ENCODE data around the gene CLUH.
A peak's percentile ranks its signal among the peaks of the same experiment; 100 is the strongest.

Gene CLUH

GRCh38 chr17:2724784-2725164 is 13.2 kb upstream of the CLUH start:
- peak; percentile 36 for TF ChIP-seq CTCF (IDR thresholded peaks at IDR 0.05)

GRCh38 chr17:2723997-2724783 is 12.6 kb upstream of the CLUH start:
- TF ChIP-seq CTCF (IDR thresholded peaks at IDR 0.05): no peak

GRCh38 chr17:2723505-2723996 is 12.0 kb upstream of the CLUH start:
- no peak for TF ChIP-seq CTCF (IDR thresholded peaks at IDR 0.05)

DNA sequence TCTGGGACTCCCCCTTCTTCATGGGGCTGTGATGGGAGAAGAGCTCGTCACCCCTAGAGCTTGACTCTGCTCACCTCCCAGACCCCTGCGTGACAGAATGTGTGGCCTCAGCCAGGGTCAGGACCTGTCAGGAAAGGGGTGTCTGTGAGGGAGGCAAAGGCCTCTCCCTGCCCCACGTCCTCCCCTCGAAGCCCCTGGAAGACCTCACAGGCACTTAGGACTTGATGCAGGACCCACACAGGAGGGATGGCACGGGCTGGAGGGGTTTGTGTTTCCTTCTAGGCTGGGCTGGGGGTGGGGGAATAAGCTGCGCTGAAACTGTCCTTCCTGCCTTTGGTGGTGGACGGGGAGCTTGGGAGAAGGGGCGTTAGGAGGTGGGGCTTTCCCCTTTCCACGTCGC is 11.0 kb upstream of the CLUH start:
- TF ChIP-seq CTCF (IDR thresholded peaks at IDR 0.05): no peak

DNA sequence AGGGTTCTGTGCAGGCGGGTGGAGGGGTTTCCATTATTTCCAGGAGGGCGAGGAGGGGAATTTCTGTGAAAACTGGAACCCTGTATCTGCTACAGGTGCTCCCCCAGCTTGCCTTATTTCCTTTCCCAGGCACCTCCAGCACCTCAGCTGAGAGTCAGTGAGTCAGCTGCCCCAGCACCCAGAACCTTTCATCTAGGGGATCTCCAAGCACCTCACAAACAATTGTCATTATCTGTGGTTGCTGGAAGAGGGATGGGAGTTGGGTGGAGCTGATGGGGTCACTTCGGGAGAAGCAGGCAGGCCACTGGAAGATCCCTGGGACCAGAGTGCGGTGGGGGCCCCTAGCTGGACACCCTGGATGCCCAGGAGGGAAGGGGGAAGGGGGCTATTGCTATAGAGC is 10.0 kb upstream of the CLUH start:
- no peak for TF ChIP-seq CTCF (IDR thresholded peaks at IDR 0.05)

GRCh38 chr17:2719861-2720260 is 8.3 kb upstream of the CLUH start:
- no peak for TF ChIP-seq CTCF (IDR thresholded peaks at IDR 0.05)

DNA sequence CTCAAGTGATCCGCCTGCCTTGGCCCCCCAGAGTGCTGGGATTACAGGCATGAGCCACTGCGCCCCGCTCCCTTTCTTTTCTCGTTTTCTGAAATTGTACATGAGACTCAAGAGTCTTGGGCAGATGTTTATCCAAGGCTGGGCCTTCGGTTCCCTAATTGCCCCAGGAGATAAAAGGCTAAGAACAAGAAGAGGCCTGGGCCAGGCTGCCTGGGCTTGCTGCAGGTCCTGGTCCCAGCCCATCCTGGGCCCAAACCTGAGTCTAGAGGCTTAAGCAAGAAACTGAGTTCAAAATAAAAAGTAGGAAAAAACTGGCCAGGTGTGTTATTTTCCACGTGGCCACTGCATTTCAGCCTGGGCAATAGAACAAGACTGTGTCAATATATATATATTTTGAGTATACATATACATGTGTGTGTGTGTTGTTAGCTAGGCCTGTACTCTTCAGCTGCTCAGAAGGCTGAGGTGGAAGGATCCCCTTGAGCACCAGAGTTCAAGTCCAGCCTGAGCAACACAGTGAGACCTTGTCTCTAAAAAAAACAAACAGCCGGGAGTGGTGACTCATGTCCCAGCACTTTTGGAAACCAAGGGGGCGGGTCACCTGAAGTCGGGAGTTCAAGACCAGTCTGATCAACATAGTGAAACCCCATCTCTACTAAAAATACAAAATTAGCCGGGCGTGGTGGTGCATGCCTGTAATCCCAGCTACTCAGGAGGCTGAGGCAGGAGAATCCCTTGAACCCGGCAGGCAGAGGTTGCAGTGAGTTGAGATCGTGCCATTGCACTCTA is 6.8 kb upstream of the CLUH start:
- TF ChIP-seq CTCF (IDR thresholded peaks at IDR 0.05): no peak

All from LNCAP (cell line).